ENCODE results near the gene SERPING1.

DNA sequence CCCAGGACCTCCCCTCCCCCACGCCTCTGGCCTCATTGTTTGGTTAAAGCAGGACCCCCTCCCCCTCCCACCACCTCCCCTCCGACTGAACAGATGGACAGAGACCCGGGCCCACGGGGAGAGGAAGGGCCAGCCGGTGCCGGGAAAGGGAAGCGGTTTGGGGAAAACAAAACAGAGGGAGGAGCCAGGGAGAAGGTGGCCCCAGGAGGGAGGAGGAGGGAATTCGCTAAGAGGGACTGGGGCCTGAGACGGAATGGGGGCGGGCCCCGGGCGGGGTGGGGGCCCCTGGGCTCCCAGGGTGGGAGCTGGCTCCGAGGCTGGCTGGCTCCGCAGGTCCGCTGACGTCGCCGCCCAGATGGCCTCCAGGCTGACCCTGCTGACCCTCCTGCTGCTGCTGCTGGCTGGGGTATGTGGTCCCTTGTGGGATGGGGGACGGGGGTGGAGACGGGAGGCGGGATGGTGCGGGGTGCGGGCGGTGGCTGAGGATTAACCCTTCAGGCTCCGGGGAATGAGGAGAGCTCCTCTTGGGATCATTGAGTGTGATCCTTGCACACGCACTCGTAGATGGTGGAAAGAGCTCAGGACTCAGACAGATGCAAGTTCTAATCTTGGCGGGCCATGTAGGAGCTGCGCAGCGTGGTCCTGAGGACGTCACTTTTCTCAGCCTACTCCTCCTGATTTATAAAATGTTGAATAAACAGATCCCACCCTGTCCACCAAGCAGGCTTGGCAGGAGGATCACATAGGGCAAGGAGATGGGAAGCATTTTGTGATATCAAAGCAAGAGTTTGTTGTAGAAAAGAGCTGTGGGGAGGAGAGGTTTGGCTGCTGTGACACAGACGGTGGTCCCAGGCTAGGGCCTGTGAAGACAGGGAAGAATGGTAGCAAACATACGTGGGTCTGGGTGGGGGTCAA, 688 bp downstream of the SERPING1 start:
- TF ChIP-seq, protein P1, sequence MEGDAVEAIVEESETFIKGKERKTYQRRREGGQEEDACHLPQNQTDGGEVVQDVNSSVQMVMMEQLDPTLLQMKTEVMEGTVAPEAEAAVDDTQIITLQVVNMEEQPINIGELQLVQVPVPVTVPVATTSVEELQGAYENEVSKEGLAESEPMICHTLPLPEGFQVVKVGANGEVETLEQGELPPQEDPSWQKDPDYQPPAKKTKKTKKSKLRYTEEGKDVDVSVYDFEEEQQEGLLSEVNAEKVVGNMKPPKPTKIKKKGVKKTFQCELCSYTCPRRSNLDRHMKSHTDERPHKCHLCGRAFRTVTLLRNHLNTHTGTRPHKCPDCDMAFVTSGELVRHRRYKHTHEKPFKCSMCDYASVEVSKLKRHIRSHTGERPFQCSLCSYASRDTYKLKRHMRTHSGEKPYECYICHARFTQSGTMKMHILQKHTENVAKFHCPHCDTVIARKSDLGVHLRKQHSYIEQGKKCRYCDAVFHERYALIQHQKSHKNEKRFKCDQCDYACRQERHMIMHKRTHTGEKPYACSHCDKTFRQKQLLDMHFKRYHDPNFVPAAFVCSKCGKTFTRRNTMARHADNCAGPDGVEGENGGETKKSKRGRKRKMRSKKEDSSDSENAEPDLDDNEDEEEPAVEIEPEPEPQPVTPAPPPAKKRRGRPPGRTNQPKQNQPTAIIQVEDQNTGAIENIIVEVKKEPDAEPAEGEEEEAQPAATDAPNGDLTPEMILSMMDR (IDR thresholded peaks at IDR 0.05; ENCODE audit: insufficient read depth, low read length) = no peak
- no peak for TF ChIP-seq POLR2AphosphoS5 (IDR thresholded peaks at IDR 0.05; ENCODE audit: low read depth)

Measured in HL-60 (cell line).